Right atrium auricular region (tissue), 2 donors: ENCODE measurements around the gene CDK19. TPM values are rescaled to one million over a fixed set of nuclear protein-coding genes. Genes with fewer than 3 reads are reported as not detected.

Experiments used
- DNase-seq: peaks from one replicate; pipeline ENCODE4 v3.0.0-alpha.2; 2019; ENCODE audit warnings: low spot score
- H3K27ac ChIP-seq, 2 donors: fragments of 200-600 bp; sonication (generic); 1 replicate in 1 of 2; 2 replicates in 1 of 2; pipeline ENCODE4 v1.5.1; 2016 to 2019
- H3K27me3 ChIP-seq, 2 donors: fragments of 200-600 bp; sonication (generic); one replicate each; pipeline versions ENCODE4 v1.5.1 to v1.6.0; 2017 to 2019
- H3K36me3 ChIP-seq: fragments of 200-600 bp; sonication (generic); one replicate; pipeline ENCODE4 v1.5.1; 2016
- H3K4me1 ChIP-seq, 2 donors: fragments of 200-600 bp; sonication (generic); one replicate each; pipeline versions ENCODE4 v1.5.1 to v1.6.0; 2017 to 2019
- H3K4me3 ChIP-seq, 2 donors: fragments of 200-600 bp; sonication (generic); 1 replicate in 1 of 2; 2 replicates in 1 of 2; pipeline ENCODE4 v1.5.1; 2017 to 2019; ENCODE audit warnings: mild to moderate bottlenecking in 1 of 2, moderate library complexity in 1 of 2
- H3K9me3 ChIP-seq, 2 donors: fragments of 200-600 bp; sonication (generic); one replicate each; pipeline ENCODE4 v1.5.1; 2019
- total RNA-seq, 2 donors: library from RNA; depleted of rRNA; stranded (reverse); fragments of >200 nt; gene quantifications; one replicate each; pipeline ENCODE4 v1.1.0, GENCODE V29; 2016
- TF ChIP-seq, protein P1 (sequence below), 2 donors: fragments of 200-600 bp; sonication (generic); IDR thresholded peaks; one replicate each; pipeline ENCODE4 v1.5.1; 2019; ENCODE audit warnings: antibody characterized with exemption in 2 of 2

CDK19 gene
- total RNA-seq, 2 donors from 2014 or later: 5.7 to 6.3 TPM

DNA sequence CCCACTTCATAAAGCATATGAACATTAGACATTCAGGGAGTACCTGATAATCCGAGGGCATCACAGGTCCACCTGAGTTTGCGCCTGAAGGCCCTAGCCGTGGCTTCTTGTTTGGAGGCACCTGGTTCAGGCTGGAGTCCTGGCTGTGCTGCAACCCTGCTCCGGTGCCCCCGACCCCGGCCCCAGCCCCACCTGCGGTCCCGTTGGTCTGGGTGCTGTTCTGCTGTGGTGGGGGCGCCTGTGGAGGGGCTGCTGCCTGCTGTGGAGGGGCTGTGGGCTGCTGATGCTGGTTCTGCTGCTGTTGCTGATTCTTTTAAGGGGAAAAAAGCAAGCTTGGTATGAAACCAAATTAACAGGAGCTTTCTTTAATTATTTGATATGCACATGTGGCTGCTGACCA, 194.2 kb downstream of the CDK19 start:
- H3K36me3 ChIP-seq: no peaks in the 10 kb centered on the region
- H3K9me3 ChIP-seq: no peaks in the 10 kb centered on the region
- no peak for DNase-seq
- H3K27ac ChIP-seq: no peak overlapping the region
- TF ChIP-seq, protein P1, sequence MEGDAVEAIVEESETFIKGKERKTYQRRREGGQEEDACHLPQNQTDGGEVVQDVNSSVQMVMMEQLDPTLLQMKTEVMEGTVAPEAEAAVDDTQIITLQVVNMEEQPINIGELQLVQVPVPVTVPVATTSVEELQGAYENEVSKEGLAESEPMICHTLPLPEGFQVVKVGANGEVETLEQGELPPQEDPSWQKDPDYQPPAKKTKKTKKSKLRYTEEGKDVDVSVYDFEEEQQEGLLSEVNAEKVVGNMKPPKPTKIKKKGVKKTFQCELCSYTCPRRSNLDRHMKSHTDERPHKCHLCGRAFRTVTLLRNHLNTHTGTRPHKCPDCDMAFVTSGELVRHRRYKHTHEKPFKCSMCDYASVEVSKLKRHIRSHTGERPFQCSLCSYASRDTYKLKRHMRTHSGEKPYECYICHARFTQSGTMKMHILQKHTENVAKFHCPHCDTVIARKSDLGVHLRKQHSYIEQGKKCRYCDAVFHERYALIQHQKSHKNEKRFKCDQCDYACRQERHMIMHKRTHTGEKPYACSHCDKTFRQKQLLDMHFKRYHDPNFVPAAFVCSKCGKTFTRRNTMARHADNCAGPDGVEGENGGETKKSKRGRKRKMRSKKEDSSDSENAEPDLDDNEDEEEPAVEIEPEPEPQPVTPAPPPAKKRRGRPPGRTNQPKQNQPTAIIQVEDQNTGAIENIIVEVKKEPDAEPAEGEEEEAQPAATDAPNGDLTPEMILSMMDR (IDR thresholded peaks at IDR 0.05): no peak
- peaks cover 0 to 18% of the 10 kb centered on the region in 2 donors for H3K4me1 ChIP-seq
- no peaks in the 10 kb centered on the region for H3K27me3 ChIP-seq
- H3K4me3 ChIP-seq: no peak overlapping the region

- Histone ChIP-seq H3K9me3 (no peaks in the 10 kb centered on the region), H3K4me3 (no peak overlapping the region), H3K27ac (no peak overlapping the region), H3K4me1 (peaks cover 0 to 18% of the 10 kb centered on the region in 2 donors), H3K27me3 (no peaks in the 10 kb centered on the region), H3K36me3 (no peaks in the 10 kb centered on the region)
- TF ChIP-seq, protein P1 (IDR thresholded peaks at IDR 0.05): no peak
- DNase-seq: no peak
Observed at GRCh38 chr6:110620065-110620464, 195.2 kb downstream of the CDK19 start.

GRCh38 chr6:110619275-110619908, 195.9 kb downstream of the CDK19 start:
- TF ChIP-seq, protein P1 (IDR thresholded peaks at IDR 0.05): no peak
- no peaks in the 10 kb centered on the region for H3K27me3 ChIP-seq
- no peak overlapping the region for H3K4me3 ChIP-seq
- H3K36me3 ChIP-seq: no peaks in the 10 kb centered on the region
- peaks cover 0 to 18% of the 10 kb centered on the region in 2 donors for H3K4me1 ChIP-seq
- DNase-seq: no peak
- no peak overlapping the region for H3K27ac ChIP-seq
- no peaks in the 10 kb centered on the region for H3K9me3 ChIP-seq

DNA sequence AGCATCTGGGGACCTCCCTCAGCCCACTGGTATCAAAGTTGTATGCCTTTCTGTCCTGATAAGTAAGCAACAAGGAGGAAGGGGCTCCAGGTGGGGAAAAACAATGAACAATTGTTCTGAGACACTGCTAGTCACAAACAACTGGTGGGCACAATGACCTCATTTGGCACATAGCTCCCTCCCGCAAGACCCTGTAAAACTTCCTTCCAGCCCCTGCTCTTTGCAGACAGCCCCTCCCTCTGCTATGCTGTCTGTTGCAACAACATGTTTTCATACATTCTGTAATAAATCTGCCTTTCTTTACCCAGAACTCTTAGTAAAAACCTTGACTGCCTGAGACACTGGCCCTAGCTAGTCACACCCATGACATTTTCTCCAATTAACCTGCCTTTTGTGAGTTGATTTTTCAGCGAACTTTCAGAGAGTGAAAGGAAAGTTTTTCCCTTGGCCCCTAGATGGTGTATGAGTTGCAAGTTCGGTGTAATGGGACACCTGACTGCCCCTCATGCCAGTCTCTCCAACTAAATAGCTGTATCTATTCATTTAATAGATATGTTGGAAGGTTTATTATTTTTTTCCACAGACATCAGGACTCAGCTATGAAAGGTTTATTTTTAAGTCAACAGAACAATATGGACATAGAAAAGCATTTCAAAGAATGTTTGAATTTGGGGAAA, 196.5 kb downstream of the CDK19 start:
- TF ChIP-seq, protein P1 (IDR thresholded peaks at IDR 0.05): peak in 1 of 2 donors; percentile 54
- Histone ChIP-seq H3K9me3 (no peaks in the 10 kb centered on the region), H3K4me3 (no peak overlapping the region), H3K36me3 (no peaks in the 10 kb centered on the region), H3K4me1 (peaks cover 0 to 18% of the 10 kb centered on the region in 2 donors), H3K27ac (no peak overlapping the region), H3K27me3 (no peaks in the 10 kb centered on the region)
- DNase-seq: no peak

DNA sequence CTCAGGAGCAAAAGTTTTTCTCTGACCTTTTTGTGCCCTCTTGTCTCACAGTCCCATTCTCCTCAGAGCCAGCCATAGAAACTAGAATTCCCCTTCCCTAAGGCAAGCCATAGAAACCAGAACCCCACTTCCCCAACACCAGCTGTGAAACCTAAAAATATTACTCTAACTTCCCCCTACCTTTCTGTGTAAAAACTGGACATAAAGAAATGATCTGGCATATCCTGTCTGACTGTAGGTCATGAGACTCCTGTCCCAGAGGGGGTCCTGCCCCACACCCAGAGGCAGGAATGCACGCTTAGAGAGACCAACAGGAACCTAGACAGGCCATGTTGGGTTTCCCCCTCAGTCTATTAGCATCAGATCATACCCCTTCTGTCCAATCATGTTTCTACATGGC, 198.2 kb downstream of the CDK19 start:
- no peaks in the 10 kb centered on the region for H3K27me3 ChIP-seq
- no peak overlapping the region for H3K27ac ChIP-seq
- no peak for DNase-seq
- TF ChIP-seq, protein P1 (IDR thresholded peaks at IDR 0.05): no peak
- no peaks in the 10 kb centered on the region for H3K9me3 ChIP-seq
- H3K4me1 ChIP-seq: peaks cover 0 to 14% of the 10 kb centered on the region in 2 donors
- no peaks in the 10 kb centered on the region for H3K36me3 ChIP-seq
- no peak overlapping the region for H3K4me3 ChIP-seq
